GM19240 (cell line): ENCODE measurements around the gene C1orf56.

Experiments
- DNase-seq: peaks from one replicate; pipeline ENCODE4 v3.0.0; 2011; ENCODE audit warnings: low spot score; ENCODE audit not compliant: insufficient read length

The C1orf56 gene, protein sequence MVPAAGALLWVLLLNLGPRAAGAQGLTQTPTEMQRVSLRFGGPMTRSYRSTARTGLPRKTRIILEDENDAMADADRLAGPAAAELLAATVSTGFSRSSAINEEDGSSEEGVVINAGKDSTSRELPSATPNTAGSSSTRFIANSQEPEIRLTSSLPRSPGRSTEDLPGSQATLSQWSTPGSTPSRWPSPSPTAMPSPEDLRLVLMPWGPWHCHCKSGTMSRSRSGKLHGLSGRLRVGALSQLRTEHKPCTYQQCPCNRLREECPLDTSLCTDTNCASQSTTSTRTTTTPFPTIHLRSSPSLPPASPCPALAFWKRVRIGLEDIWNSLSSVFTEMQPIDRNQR

DNA sequence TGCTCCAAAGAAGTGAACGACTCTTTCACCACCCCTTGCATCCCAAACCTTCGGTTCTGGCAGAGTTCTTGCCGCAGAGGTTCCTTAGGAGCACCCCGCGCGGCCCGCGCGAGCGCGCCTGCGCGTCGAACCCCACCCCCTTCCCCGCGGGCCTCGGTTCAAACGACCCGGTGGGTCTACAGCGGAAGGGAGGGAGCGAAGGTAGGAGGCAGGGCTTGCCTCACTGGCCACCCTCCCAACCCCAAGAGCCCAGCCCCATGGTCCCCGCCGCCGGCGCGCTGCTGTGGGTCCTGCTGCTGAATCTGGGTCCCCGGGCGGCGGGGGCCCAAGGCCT, at the start of gene C1orf56:
C1orf56 (plus strand) TSS at position 161 of the 334 bp plus-strand sequence; CDS start at position 258, 97 bp downstream.
- peak; percentile 35 for DNase-seq

DNA sequence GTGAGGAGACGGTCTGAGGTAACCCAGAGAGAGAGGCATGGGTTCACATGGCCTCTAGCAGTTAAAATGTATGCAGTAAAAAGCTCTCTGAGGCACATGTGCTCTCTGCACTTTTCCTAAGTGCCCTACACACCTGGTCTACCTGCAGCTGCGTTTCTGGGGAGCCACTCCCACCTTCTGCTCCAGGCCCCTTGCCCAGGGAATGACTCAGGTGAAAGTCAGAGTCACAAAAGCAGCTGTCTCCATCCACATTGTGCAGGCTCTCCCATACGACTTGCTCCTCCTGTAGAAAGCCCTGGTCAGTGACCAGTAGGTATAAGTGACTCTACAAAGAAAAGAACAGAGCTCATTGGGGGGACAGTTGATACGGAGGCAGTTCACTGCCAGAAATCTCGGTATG, 49.6 kb upstream of the C1orf56 start:
- no peak for DNase-seq

DNA sequence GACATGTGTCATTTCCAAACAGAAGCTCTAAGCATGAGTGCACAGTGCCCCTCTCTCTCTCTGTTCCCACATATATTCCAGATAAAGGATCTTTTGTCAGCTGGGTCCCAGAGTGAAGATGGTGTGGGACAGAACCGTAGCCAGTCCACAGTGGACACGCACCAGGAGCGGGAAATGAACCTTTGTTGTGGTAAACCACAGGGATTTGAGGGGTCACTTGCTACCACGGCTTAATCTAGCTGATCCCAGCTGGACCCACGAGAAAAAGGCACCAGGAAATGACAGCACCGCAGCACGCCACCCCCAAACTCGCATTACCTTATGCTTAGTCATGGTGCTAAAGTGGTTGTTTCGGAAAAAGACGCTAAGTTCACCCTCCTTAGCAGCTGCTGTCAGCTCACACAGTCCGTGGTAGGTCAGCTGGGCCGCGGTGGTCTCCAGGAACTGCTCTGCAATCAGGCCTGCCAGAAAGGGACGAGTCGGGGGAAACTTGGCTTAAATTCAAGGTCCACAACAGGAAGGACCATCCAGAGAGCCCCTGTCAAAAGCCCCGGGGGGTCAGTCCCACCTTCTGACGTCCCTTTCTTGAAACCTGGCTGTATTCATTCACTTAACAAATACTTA, 48.4 kb upstream of the C1orf56 start:
- no peak for DNase-seq

DNA sequence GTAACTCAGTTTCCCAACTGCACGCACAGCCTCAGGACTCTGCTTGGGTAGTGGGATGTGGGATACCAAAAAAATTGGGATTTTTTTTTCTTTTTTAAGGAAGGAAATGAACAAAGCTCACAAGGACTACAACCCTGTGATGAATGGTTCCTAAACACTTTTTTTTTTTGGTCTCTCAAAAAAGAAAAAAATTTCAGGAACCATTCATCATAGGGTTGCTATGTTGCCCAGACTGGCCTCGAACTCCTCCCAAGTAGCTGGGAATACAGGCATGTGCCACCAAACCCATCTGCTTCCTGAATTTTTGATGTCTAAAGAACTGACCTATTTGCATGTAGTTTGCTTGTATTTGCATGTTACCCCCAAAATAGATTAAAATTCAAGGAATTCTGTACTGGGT, 47.6 kb upstream of the C1orf56 start:
- DNase-seq = no peak

DNA sequence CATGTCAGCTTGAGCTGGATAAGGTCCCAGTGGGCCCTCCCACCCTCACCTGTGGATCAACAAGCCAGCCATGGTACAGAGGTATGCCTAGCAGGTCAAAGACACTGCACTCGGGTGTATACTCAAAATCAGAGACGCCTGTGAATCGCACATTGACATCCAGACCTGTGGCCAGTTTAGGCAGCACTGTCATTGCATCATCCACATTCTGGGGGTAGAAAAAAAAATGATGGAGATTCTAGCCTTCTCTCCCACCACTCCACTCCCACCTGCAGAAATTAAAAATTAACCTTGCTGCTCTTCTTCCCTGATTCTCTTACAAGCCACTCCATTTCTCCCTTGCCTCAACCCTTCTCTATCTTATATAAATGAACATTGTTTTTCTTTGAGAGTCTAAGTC, 47.1 kb upstream of the C1orf56 start:
- DNase-seq = no peak

DNA sequence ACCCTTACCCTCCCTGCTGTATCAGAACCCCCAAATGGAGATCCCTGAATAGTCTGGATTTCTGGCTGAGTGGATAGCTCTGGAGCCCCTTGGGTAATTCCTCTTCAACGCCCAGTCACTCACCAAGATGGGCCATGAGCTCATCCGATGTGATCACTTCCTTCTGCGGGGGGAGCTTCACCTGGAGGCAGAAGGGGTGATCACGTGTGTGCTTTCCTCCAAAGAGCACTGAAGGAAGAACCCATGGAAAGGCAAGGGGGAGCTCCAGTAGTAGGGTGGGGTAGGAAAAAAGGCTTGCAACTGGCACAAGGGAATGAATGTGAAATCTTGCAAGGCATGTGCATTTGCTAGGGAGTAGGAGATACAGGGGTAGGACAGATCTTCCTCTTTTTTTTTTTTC, 45.9 kb upstream of the C1orf56 start:
- DNase-seq = no peak

DNA sequence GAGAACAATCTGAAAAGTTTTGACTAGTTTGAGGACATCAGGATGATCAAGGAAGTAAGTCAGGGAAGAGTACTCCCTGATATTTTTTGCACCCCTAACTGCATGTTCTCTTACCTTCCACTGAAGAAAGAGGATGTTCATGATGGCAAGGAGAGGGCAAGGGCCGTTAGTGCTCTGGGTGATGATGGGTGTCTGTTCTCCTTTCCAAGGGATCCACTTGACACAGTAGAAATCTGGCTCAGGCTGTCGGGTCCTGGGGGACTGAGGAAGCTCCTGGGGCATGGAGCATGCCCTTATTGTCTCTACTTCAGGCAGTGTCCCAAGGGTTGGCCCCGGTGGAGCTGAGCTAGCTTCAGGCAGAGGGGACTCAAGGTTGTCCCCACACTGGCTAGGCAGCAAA, 45.5 kb upstream of the C1orf56 start:
- DNase-seq = no peak

DNA sequence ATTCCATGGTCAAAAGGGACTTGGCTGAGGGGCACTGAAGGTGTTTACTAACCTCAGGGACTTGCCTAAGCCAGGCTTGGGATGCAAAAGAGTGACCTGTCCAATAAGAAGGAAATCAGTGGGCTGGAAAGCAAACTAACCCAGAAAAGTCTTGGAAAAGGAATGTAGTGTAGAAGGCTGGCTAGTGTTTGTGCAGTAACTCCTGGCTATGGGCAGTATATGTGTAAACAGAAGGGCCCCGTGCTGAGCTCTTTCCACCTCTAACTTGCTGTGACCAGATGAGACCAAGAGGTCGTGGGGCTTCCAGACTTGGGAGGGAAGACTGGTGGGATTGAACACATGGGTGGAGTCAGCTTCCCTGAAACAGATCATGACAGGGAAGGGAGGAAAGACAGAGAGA, 44.9 kb upstream of the C1orf56 start:
- DNase-seq = no peak

DNA sequence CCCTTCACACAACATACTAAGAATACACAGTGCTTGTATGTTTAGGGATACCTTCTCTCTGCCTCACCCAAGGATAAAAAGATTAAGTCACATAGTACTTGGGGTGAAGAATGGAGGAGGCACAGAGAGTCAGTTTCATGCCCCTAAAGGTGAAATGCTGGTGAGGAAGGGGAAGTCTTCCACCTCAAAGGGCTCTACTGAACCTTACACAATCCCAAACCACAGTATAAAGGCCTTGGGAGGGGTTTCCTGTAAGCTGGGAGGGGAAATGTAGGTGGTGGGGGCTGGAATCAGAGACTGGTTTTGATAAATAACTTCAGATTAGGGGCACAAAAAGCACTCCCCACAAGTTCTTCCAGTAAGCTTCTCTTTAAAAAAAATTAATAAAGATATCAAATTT, 44.4 kb upstream of the C1orf56 start:
- DNase-seq = no peak

DNA sequence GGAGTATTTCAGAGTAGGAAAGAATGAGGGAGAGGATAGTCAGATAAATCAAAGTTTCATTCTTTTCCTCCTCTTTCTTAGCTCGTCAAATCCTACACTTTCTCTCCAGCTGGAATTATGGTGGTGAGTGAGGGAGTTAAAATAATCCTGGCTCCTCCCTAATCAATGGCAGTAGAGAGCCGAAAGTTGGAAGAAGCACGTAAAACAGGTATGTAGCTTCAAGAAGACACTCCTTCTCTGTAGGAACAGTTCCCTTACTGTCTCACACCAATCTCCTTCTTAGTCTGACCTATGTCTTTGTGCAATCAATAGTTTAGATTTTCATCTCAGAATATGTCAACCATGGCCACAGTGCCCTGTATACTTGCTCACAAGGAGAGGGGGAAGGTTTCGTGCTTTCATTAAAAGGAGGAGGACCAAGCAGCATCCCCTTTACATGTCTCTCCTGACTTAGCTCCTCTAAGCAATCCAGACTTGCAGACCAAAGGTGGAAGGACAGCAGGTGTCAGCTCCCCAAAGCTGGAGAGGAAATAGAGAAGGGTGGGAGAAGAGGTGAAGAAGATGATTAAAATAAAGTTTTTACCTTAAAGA, 41.7 kb upstream of the C1orf56 start:
- no peak for DNase-seq

DNA sequence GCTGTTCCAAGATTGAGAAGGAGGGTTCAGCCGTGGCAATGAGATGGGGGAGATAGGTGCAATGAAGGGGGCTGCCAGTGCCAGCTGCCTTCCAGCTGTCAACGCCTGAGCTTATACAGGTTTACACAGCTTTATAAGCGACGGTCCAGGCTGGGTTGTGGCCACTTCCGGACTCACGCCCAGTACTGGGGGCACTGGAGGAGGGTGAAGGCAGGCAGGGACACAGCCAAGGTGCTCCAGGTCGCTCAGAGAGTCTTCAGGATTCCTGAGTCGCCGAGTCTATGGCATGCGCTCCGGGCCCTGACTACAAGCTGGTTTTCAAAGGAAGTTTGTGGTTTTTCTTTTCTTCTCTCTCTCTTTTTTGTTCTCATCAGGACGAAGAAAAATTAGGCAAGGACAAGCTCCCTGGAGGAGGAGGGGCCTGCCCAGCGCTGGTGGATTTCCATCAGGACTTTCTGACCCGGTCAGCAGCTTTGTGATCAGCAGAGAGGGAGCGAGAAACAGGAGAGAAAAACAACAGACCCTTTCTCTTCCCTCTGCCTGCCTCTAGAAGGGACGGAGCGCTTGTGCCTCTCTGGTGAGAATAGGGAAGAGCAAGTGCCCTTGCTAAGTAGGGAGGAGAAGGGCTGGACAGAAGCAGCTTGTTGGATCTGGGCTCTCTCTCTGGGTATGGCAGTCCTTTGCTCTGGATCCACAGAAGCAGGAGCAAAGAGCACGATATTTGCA, 41.1 kb upstream of the C1orf56 start, which contains the start of gene MINDY1:
MINDY1 (minus strand) TSS at position 576 of the 726 bp plus-strand sequence. CDS start 4,285 bp downstream, outside the sequence.
- DNase-seq = peak; percentile 27

DNA sequence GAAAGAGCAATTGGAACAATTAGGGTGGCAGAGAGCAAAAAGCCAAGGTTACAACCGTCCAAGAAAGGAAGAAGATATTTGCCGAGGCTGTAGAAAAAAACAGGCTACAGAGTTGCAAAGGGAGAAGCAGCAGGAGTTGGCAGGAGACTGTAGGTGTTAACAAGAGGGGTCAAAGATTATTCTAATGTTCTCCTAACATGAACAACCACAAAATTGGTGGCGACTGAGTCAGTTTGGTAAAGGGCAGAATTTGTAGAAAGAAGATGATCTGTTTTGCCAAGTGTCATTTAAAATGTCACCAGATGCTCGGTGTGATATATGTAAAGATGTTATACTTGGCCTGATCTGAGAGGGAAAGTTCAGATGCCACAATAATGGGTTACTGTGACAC, 39.7 kb upstream of the C1orf56 start:
- no peak for DNase-seq

DNA sequence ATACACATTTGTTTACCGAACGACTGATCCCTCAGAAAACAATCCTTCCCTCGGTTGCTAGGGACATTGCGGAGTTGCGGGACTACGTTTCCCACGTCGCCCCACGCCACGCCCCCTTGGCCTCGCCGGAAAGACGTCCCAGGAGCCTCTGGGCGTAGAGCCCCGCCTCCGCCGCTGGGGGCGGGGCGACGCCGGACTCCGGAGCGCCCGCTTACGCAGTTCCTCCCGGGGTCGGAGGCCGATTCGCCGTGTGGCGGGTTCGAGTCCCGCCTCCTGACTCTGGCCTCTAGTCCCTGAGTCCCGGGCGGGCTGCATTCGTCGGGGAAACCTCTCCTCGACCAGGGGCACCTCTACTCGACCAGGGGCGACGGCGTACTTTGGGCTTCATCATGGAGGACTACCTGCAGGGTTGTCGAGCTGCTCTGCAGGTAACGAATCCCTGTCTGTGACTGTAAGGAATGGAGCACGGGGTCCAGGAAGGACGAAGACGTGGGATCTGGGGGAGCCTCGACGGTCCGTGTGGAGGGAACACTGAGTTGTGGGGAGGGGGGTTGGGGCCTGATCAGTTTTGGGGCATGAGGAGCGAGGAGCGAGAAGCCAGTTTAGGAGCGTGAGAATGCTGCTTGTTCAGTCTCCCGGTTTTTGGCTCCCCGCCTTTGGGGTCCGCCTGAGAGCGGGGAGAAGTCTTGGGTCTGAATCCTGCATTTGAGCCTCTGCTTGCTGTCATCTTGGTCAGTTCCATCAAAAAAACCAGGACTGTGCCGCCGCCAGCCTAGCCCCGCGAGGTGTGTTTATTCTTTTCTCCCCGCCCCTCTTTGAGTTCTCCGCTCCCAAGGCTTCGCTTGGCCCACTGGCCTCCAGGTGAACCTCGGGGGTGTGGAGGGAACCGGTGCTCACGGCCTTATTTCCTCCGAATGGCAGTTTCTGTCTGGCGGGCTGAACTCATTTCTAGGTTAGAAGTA, 39.0 kb upstream of the C1orf56 start, which contains the start of gene PRUNE1:
PRUNE1 (plus strand) TSS at position 206 of the 962 bp plus-strand sequence; CDS start at position 390, 184 bp downstream.
- peak; percentile 95 for DNase-seq

DNA sequence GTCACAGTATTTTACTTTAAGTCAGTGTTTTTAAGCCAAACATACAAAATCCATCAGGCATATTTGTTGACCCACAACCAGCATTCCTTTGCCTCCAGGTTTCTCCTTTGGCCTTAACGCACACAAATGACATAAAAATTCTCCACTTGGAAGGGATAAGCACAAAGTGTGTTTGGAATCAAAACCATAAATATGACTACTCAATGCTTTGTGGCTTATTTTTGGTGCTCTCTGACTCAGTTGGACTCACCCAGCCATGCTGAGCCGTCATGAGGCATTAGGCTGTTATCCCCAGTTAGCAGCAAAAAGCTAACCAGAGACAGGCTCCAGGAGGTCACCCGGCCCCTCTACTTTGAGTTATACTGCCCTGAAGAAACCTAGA, 38.4 kb upstream of the C1orf56 start:
- no peak for DNase-seq

DNA sequence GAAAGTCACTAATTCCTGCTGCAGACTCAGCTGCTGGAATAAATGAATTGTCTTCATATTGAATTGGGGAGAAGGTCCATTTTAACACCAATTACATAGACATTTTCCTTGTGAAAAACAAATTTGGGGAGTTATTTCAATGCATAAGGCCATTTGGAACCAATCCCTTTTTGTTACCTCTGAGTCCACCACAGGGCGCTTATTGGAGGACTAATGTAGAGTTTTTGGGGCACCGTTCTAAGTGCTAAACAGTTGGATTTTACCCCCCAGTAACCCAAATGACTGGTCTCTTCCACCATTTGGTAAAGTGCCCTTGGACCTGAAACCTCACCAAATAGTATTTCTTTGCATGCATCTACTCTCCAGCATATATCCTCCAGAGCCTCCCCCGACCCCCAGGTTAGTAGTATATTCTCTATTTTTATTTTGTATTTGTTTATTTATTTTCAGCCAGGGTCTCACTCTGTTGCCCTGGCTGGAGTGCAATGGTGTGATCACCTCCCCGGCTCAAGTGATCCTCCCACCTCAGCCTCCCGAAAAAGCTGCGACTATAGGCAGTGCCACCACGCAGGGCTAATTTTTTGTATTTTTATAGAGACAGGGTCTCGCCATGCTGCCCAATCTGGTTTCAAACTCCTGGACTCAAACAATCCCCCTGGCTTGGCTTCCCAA, 37.7 kb upstream of the C1orf56 start:
- DNase-seq = no peak

DNA sequence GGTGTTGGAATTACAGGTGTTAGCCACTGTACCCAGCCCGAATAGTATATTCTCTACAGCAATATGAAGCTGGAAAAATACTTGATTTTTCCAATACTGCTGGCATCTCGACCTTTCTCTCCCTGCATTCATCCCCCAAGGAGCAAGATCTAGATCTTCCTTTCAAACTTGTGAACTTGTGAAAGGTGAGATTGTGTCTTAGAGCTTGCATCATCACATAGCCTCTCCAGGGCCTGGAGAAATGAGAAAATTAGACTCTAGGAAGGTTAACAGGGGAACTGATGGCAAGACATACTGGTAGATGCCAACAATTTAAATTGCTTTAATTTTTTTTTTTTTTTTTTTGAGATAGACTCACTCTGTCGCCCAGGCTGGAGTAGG, 37.2 kb upstream of the C1orf56 start:
- DNase-seq = no peak

DNA sequence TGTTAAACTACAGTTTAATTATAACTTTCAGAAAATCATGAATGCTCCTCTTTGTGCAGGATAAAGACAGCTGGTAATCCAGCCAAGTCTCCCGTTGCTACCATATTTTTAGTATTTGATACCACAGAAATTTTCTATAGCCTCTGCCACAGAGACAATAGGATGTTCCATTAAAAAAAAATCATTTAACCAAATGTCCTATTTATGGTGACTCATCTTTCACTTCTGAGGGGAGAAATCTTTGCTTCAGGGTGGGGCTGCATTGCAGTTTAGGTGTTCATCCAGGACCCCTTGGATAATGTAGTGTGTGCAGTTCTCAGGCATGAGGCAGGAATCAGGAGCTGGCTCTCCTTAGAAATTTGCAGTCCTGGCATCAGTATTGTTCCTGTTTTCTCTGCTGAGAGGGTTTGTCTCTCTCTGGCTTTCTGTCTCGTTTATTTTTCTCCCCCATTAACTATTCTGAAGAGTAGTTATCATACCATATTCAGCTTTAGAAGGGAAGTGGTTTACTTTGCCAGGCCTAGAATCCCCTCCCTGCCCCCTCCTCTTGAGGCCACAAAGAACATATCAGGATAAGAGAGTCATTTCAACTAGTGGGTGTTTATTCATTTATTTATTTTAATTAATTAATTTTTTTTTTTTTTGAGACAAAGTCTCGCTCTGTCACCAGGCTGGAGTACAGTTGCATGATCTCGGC, 36.2 kb upstream of the C1orf56 start:
- no peak for DNase-seq

DNA sequence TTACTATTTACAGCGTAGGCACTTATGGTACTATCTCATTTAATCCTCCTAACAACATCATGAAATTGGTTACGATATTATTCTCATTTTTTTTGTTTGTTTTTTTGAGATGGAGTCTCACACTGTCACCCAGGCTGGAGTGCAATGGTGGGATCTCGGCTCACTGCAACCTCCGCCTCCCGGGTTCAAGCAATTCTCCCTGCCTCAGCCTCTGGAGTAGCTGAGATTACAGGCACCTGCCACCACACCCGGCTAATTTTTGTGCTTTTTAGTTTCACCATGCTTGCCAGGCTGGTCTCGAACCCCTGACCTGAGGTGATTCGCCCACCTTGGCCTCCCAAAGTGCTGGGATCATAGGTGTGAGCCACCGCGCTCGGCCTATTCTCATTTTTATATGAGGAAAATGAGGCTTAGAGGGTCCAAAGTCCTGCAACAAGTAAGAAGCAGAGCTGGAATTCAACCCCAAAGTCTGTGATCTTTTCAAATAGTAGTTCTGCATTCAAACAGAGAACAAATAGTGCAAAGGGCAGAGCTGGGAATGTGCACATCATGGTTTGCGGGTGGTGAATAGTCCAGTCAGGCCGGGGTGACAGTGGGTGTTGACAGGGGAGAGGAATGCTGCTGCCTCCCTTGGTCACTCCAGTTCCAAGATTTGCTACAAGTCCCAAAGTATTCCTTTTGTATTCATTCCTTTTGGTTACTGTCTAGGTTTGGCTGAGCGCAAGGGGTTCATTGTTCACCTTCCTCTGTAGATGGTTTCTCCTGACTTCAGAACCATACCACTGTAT, 34.7 kb upstream of the C1orf56 start:
- no peak for DNase-seq

DNA sequence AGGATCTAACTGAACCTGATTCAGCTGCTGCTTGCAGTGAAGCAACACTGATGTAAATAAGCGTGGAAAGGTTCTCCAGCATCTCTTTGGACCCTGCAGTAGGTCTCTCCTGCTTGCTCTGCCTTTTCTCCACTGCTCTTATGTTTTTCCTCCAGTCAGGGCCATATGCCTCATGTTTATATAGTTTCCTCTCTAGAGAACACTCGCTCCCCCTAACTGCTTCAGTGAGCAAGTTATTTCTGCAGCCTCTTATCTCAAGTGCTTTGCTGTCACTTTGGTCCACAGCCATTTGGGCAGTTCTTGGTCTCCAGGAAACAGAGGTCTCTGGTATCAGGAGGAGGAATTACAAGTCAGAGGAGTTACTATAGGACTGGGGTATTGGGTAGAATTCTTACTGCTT, 34.0 kb upstream of the C1orf56 start:
- no peak for DNase-seq
